ENCODE measurements around the gene ENHO.

ENHO gene

GRCh38 chr9:34522091-34522887 is 501 bp downstream of the ENHO start:
- DNase-seq, result no peak

- DNase-seq, result no peak
Observed at GRCh38 chr9:34521406-34522045, 1.3 kb downstream of the ENHO start.

GRCh38 chr9:34520505-34521385 is 2.0 kb downstream of the ENHO start:
- DNase-seq, result no peak

GRCh38 chr9:34520096-34520495 is 2.7 kb downstream of the ENHO start:
- DNase-seq, result no peak

GRCh38 chr9:34519321-34520020 is 3.3 kb downstream of the ENHO start:
- DNase-seq, result no peak

- no peak for DNase-seq
Observed at GRCh38 chr9:34518896-34519295, 3.9 kb downstream of the ENHO start.

GRCh38 chr9:34518110-34518616 is 4.6 kb downstream of the ENHO start:
- no peak for DNase-seq

- no peak for DNase-seq
Observed at GRCh38 chr9:34517185-34517584, 5.6 kb downstream of the ENHO start.

GRCh38 chr9:34515959-34516358 is 6.8 kb downstream of the ENHO start:
- DNase-seq, result no peak

GRCh38 chr9:34514816-34515215 is 8.0 kb downstream of the ENHO start:
- no peak for DNase-seq

GRCh38 chr9:34514401-34514800 is 8.4 kb downstream of the ENHO start:
- DNase-seq, result no peak

GRCh38 chr9:34513567-34514214 is 9.1 kb downstream of the ENHO start:
- DNase-seq, result no peak

- DNase-seq, result no peak
Observed at GRCh38 chr9:34512131-34513078, 10.4 kb downstream of the ENHO start.

- no peak for DNase-seq
Observed at GRCh38 chr9:34510497-34511468, 12.0 kb downstream of the ENHO start.

GRCh38 chr9:34508951-34509350 is 13.8 kb downstream of the ENHO start:
- DNase-seq, result no peak

GRCh38 chr9:34508463-34508862 is 14.3 kb downstream of the ENHO start:
- no peak for DNase-seq

GRCh38 chr9:34507966-34508365 is 14.8 kb downstream of the ENHO start:
- DNase-seq, result no peak

- DNase-seq, result no peak
Observed at GRCh38 chr9:34507556-34507955, 15.2 kb downstream of the ENHO start.

- DNase-seq, result no peak
Observed at GRCh38 chr9:34506623-34507022, 16.2 kb downstream of the ENHO start.
